Activated T-helper 2 cell treated with anti-CD3 and anti-CD28 coated beads, Interferon-gamma antibody, Interleukin-2, Interleukin-4, amounts not matched to agents 10 μg/mL and 5 μg/mL and 100 μg/mL, durations not matched to agents 14 hours and 24 hours and 36 hours (primary cell): ENCODE results near the gene C1orf35. TPM values are rescaled to one million over a fixed set of nuclear protein-coding genes. Genes with fewer than 3 reads are reported as not detected.

Source experiments
- DNase-seq: peaks from one replicate; pipeline ENCODE4 v3.0.0; 2021; ENCODE audit warnings: low spot score
- H3K27ac Mint-ChIP-seq: one replicate; pipeline ENCODE4 v1.8.0; 2021; ENCODE audit warnings: mixed read lengths
- H3K27me3 Mint-ChIP-seq: one replicate; pipeline ENCODE4 v1.8.0; 2021; ENCODE audit warnings: low read depth, mixed read lengths
- H3K36me3 Mint-ChIP-seq: one replicate; pipeline ENCODE4 v1.8.0; 2021; ENCODE audit warnings: low read depth, mixed read lengths
- H3K4me1 Mint-ChIP-seq: one replicate; pipeline ENCODE4 v1.8.0; 2021; ENCODE audit warnings: low read depth, mixed read lengths
- H3K4me3 Mint-ChIP-seq: one replicate; pipeline ENCODE4 v1.8.0; 2021; ENCODE audit warnings: low read depth, mild to moderate bottlenecking, moderate library complexity, mixed read lengths
- H3K9me3 Mint-ChIP-seq: one replicate; pipeline ENCODE4 v1.8.0; 2021; ENCODE audit warnings: mixed read lengths
- intact Hi-C: fragments of 100-400 bp; cut with micrococcal nuclease; formaldehyde crosslinking; loops from one replicate; pipeline ENCODE4 v1.15.1; 2023
- total RNA-seq: library from RNA; stranded (reverse); gene quantifications from 2 replicates; pipeline ENCODE4 v1.2.3, GENCODE V29; 2022

C1orf35 gene
- total RNA-seq, 1 donor from 2014 or later, result 24.5 TPM

DNA sequence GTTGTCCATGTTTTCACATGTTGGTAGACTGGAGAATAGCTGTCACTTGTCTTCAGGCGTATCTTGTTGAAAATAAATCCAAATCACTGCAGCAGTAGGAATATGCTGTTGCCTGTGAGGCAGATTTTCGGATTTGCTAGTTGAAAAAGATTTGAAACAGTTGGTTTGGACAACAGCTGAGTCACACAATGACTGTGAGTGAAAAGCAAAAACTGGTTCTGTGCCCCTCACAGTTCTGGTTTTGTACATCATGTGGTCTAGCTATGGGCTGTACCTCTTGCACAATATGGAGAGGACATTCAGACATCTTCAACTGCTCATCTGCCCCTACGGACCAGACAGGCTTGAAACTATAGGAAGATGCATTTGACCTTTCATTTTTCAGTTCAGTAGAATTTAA, 18.8 kb downstream of the C1orf35 start:
- no peaks in the 10 kb centered on the region for H3K27me3 Mint-ChIP-seq
- no peak for DNase-seq
- peaks cover 54% of the 10 kb centered on the region for H3K4me1 Mint-ChIP-seq
- H3K4me3 Mint-ChIP-seq, result peak overlapping the region; percentile 89
- peak overlapping the region; percentile 92 for H3K27ac Mint-ChIP-seq
- H3K36me3 Mint-ChIP-seq, result peaks cover 52% of the 10 kb centered on the region
- intact Hi-C loops, result loop anchor here (5.0 to 10.0 kb wide), 2 partner anchors 320 to 373 kb away; a partner anchor contains a TSS
- no peaks in the 10 kb centered on the region for H3K9me3 Mint-ChIP-seq

GRCh38 chr1:228083871-228084278, 19.2 kb downstream of the C1orf35 start:
- Mint-ChIP-seq H3K9me3 (no peaks in the 10 kb centered on the region), H3K4me3 (peak overlapping the region; percentile 89), H3K4me1 (peaks cover 52% of the 10 kb centered on the region), H3K27ac (peak overlapping the region; percentile 92), H3K27me3 (no peaks in the 10 kb centered on the region), H3K36me3 (peaks cover 47% of the 10 kb centered on the region)
- DNase-seq, result no peak
- intact Hi-C loops, result loop anchor here (5.0 to 10.0 kb wide), 2 partner anchors 319 to 373 kb away; a partner anchor contains a TSS

GRCh38 chr1:228082918-228083870, 19.9 kb downstream of the C1orf35 start:
- H3K27me3 Mint-ChIP-seq, result no peaks in the 10 kb centered on the region
- peaks cover 50% of the 10 kb centered on the region for H3K4me1 Mint-ChIP-seq
- peak overlapping the region; percentile 92 for H3K27ac Mint-ChIP-seq
- intact Hi-C loops, result loop anchor here (1.0 to 10.0 kb wide), 6 partner anchors 20 to 374 kb away; partner anchors contain the start of genes C1orf35 and MRPL55
- DNase-seq, result no peak
- H3K4me3 Mint-ChIP-seq, result peak overlapping the region; percentile 89
- no peaks in the 10 kb centered on the region for H3K9me3 Mint-ChIP-seq
- peaks cover 40% of the 10 kb centered on the region for H3K36me3 Mint-ChIP-seq

DNA sequence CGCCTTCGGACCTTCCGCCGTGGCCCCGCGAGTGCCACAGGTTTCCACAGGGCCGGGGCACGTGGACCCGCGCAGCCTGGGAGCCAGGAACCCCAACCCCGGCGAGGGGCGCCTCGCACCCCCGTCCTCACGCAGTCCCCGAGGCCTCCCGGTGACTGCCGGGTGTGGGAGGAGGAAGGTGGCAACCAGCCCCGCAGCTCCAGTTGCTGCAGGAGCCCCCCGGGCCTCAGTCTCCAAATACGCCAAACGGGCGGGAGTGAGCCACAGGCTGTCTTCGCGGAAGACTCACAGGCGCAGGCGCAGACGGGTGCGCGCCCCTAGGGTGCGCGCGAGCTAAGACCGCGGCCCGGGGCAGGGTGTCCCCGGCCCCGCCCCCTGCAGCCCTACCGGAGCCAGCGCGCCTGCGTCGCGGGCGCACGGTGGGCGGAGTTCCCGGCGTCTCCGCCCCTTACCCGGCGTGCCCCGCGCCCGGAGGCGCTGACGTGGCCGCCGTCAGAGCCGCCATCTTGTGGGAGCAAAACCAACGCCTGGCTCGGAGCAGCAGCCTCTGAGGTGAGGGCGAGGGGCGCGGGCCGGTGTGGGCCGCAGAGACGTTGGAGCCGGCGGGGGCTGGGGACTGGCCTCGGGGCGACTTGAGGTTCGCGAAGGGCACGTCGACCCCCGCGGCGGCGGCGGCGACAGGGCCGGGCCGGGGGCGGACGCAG, 20.8 kb downstream of the C1orf35 start, which contains the start of gene ARF1:
Gene ARF1 (plus strand): TSS at position 495 of the 704 bp plus-strand sequence. CDS start 14,407 bp downstream, outside the sequence.
- peak within 1 kb of the TSS; percentile 92 for H3K27ac Mint-ChIP-seq
- no peaks in the 10 kb centered on the region for H3K27me3 Mint-ChIP-seq
- H3K36me3 Mint-ChIP-seq, result peaks cover 33% of the 10 kb centered on the region
- no peaks in the 10 kb centered on the region for H3K9me3 Mint-ChIP-seq
- peak; percentile 89 for DNase-seq
- intact Hi-C loops, result loop anchor here (1.0 to 10.0 kb wide), 6 partner anchors 21 to 375 kb away; partner anchors contain the start of genes C1orf35 and MRPL55
- H3K4me3 Mint-ChIP-seq, result peak within 1 kb of the TSS; percentile 89
- H3K4me1 Mint-ChIP-seq, result peaks cover 42% of the 10 kb centered on the region

- peak overlapping the region; percentile 70 for H3K27ac Mint-ChIP-seq
- H3K4me1 Mint-ChIP-seq, result peaks cover 37% of the 10 kb centered on the region
- DNase-seq, result no peak
- H3K9me3 Mint-ChIP-seq, result no peaks in the 10 kb centered on the region
- intact Hi-C loops, result loop anchor here (1.0 to 10.0 kb wide), 6 partner anchors 22 to 376 kb away; partner anchors contain the start of genes C1orf35 and MRPL55
- no peaks in the 10 kb centered on the region for H3K27me3 Mint-ChIP-seq
- peaks cover 32% of the 10 kb centered on the region for H3K36me3 Mint-ChIP-seq
- peak overlapping the region; percentile 86 for H3K4me3 Mint-ChIP-seq
Measured at GRCh38 chr1:228081578-228082213, 21.4 kb downstream of the C1orf35 start.

DNA sequence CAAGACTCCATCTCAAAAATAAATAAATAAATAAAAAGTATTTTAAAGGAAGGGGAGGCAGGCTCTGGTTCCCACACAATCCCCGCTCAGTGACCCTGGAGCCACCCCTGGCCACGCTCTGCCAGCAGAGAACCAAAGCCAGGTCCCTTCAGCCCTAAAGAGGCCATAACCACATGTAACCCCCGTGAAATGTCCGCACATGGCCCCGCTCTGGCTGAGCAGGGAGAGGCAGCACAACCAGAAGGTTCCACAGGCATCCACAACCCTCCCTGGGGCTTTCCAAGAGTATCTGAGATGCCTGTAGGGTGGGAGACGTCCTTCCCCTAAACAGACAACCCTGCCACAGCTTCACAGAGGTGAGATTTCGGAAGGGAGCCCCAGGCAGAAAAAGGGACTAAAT, 22.0 kb downstream of the C1orf35 start:
- DNase-seq, result no peak
- Mint-ChIP-seq H3K4me3 (peak overlapping the region; percentile 86), H3K4me1 (peaks cover 33% of the 10 kb centered on the region), H3K27ac (peak overlapping the region; percentile 69), H3K9me3 (no peaks in the 10 kb centered on the region), H3K27me3 (no peaks in the 10 kb centered on the region), H3K36me3 (peaks cover 28% of the 10 kb centered on the region)
- intact Hi-C loops, result loop anchor here (5.0 to 10.0 kb wide), 2 partner anchors 316 to 376 kb away; a partner anchor contains a TSS

DNA sequence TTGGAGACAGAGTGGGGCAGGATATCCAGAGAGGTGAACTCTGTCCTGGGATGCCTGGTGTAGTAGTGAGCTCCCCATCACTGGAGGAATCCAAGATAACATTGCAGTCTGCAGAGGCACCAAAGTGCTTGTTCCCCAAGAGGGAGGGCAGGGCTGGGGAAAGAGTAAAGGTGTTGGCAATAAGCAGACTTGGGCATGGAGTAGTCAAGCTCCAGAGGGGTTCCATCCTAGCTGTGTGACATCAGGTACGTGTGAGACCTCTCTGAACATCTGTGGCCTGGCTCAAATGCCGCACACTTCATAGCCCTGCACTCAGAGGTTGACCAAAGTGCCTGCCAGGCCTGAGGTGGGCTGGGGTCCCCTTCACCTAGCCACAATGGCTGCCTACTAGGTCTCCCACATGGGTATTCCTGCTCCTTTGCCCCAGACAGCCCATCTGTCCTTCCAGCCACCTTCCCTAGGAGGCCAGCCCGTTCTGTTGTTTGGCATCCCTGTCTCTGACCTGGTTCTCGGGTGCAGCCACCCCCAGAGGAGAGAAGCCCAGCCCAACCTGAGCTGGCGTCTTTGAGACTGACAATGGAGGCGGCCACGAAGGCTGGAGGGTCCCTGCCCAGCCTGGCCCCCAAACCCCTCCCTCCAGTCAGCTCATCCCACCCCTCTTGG, 23.4 kb downstream of the C1orf35 start:
- intact Hi-C loops, result loop anchor here (5.0 to 10.0 kb wide), 2 partner anchors 315 to 378 kb away; a partner anchor contains a TSS
- peaks cover 21% of the 10 kb centered on the region for H3K4me1 Mint-ChIP-seq
- no peak for DNase-seq
- H3K27ac Mint-ChIP-seq, result no peak overlapping the region
- peaks cover 19% of the 10 kb centered on the region for H3K36me3 Mint-ChIP-seq
- H3K9me3 Mint-ChIP-seq, result no peaks in the 10 kb centered on the region
- no peaks in the 10 kb centered on the region for H3K27me3 Mint-ChIP-seq
- no peak overlapping the region for H3K4me3 Mint-ChIP-seq

GRCh38 chr1:228079013-228079412, 24.1 kb downstream of the C1orf35 start:
- no peaks in the 10 kb centered on the region for H3K9me3 Mint-ChIP-seq
- H3K27ac Mint-ChIP-seq, result no peak overlapping the region
- H3K36me3 Mint-ChIP-seq, result peaks cover 12% of the 10 kb centered on the region
- no peak for DNase-seq
- no peak overlapping the region for H3K4me3 Mint-ChIP-seq
- no peaks in the 10 kb centered on the region for H3K27me3 Mint-ChIP-seq
- intact Hi-C loops, result no loop called here
- H3K4me1 Mint-ChIP-seq, result peaks cover 14% of the 10 kb centered on the region

- Mint-ChIP-seq H3K27ac (no peak overlapping the region), H3K4me1 (peaks cover 12% of the 10 kb centered on the region), H3K27me3 (no peaks in the 10 kb centered on the region), H3K36me3 (peaks cover 3% of the 10 kb centered on the region), H3K9me3 (no peaks in the 10 kb centered on the region), H3K4me3 (no peak overlapping the region)
- intact Hi-C loops, result no loop called here
- DNase-seq, result no peak
Measured at GRCh38 chr1:228077565-228078330, 25.4 kb downstream of the C1orf35 start.

GRCh38 chr1:228076796-228077430, 26.2 kb downstream of the C1orf35 start:
- intact Hi-C loops, result no loop called here
- no peak overlapping the region for H3K27ac Mint-ChIP-seq
- DNase-seq, result no peak
- H3K4me1 Mint-ChIP-seq, result peaks cover 12% of the 10 kb centered on the region
- H3K4me3 Mint-ChIP-seq, result no peak overlapping the region
- peaks cover 3% of the 10 kb centered on the region for H3K36me3 Mint-ChIP-seq
- no peaks in the 10 kb centered on the region for H3K27me3 Mint-ChIP-seq
- H3K9me3 Mint-ChIP-seq, result no peaks in the 10 kb centered on the region

- no peak for DNase-seq
- no peak overlapping the region for H3K4me3 Mint-ChIP-seq
- H3K36me3 Mint-ChIP-seq, result no peaks in the 10 kb centered on the region
- H3K4me1 Mint-ChIP-seq, result peaks cover 9% of the 10 kb centered on the region
- no peak overlapping the region for H3K27ac Mint-ChIP-seq
- no peaks in the 10 kb centered on the region for H3K9me3 Mint-ChIP-seq
- H3K27me3 Mint-ChIP-seq, result no peaks in the 10 kb centered on the region
- intact Hi-C loops, result no loop called here
Measured at GRCh38 chr1:228075801-228076271, 27.3 kb downstream of the C1orf35 start.
